Measurements from ENCODE around the gene DUSP3.

DNA sequence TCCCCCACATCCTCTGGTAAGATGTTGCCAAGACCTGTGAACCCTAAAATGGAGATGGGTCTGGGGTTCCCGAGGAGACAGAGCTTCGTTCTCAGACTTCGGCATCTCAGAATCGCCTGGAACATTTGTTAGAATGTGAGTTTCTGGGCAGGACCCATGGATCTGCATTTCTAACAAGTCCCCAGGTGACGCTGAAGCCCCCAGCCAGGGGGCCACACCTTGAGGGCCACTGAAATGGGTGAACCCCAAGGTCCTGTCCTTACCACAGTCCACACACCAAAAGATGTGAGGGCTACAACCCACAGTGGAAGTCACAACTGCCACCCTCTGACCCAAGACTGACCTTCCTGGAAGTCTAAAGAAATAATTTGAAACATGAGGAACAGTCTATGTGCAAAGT, 40.2 kb upstream of the DUSP3 start:
- TF ChIP-seq POLR2A (IDR thresholded peaks at IDR 0.05; ENCODE audit: low read length) (no peak), GATA1 (IDR thresholded peaks at IDR 0.05; ENCODE audit: low read depth, low read length) (no peak)

Data from erythroblast (primary cell).